Measurements from ENCODE around the gene RSPH10B2.
A peak's percentile ranks its signal among the peaks of the same experiment; 100 is the strongest.
"Not testable (repeated sequence)": the region's sequence is repeated elsewhere in the genome, so short reads cannot be mapped to it uniquely, and the experiment has no call there.

Gene RSPH10B2

GRCh38 chr7:6753964-6754363, at the start of gene RSPH10B2:
Gene RSPH10B2 (plus strand): TSS chr7:6754103. CDS start chr7:6757678, 3,575 bp downstream.
- DNase-seq (ENCODE audit: low spot score) = not testable (repeated sequence)

- DNase-seq (ENCODE audit: low spot score) = peak; percentile 21
Observed at GRCh38 chr7:6705959-6706665, 47.8 kb upstream of the RSPH10B2 start.

- peak; percentile 92 for DNase-seq (ENCODE audit: low spot score)
Observed at GRCh38 chr7:6706666-6707407, 47.1 kb upstream of the RSPH10B2 start, which contains the start of gene ZNF12. Gene ZNF12 (minus strand): TSS chr7:6706947. CDS start chr7:6705173, 1,774 bp downstream.

- DNase-seq (ENCODE audit: low spot score) = no peak
Observed at GRCh38 chr7:6708304-6708703, 45.6 kb upstream of the RSPH10B2 start.

GRCh38 chr7:6709808-6710207, 44.1 kb upstream of the RSPH10B2 start:
- no peak for DNase-seq (ENCODE audit: low spot score)

GRCh38 chr7:6714360-6714759, 39.5 kb upstream of the RSPH10B2 start:
- no peak for DNase-seq (ENCODE audit: low spot score)

GRCh38 chr7:6715898-6716297, 38.0 kb upstream of the RSPH10B2 start:
- DNase-seq (ENCODE audit: low spot score) = not testable (repeated sequence)

- DNase-seq (ENCODE audit: low spot score) = no peak
Observed at GRCh38 chr7:6718124-6718523, 35.8 kb upstream of the RSPH10B2 start.

GRCh38 chr7:6724351-6724750, 29.6 kb upstream of the RSPH10B2 start:
- not testable (repeated sequence) for DNase-seq (ENCODE audit: low spot score)

- DNase-seq (ENCODE audit: low spot score) = no peak
Observed at GRCh38 chr7:6725003-6725402, 28.9 kb upstream of the RSPH10B2 start.

GRCh38 chr7:6726341-6726740, 27.6 kb upstream of the RSPH10B2 start:
- DNase-seq (ENCODE audit: low spot score) = not testable (repeated sequence)

- DNase-seq (ENCODE audit: low spot score) = no peak
Observed at GRCh38 chr7:6727663-6728062, 26.2 kb upstream of the RSPH10B2 start.

GRCh38 chr7:6728893-6729491, 24.9 kb upstream of the RSPH10B2 start:
- not testable (repeated sequence) for DNase-seq (ENCODE audit: low spot score)

GRCh38 chr7:6729492-6730342, 24.2 kb upstream of the RSPH10B2 start:
- peak; percentile 85 for DNase-seq (ENCODE audit: low spot score)

GRCh38 chr7:6730343-6730633, 23.6 kb upstream of the RSPH10B2 start:
- DNase-seq (ENCODE audit: low spot score) = no peak

GRCh38 chr7:6738415-6738814, 15.5 kb upstream of the RSPH10B2 start:
- DNase-seq (ENCODE audit: low spot score) = not testable (repeated sequence)

GRCh38 chr7:6744410-6745100, 9.3 kb upstream of the RSPH10B2 start:
- not testable (repeated sequence) for DNase-seq (ENCODE audit: low spot score)

GRCh38 chr7:6749335-6749734, 4.6 kb upstream of the RSPH10B2 start:
- not testable (repeated sequence) for DNase-seq (ENCODE audit: low spot score)

GRCh38 chr7:6750173-6750572, 3.7 kb upstream of the RSPH10B2 start:
- not testable (repeated sequence) for DNase-seq (ENCODE audit: low spot score)

- DNase-seq (ENCODE audit: low spot score) = not testable (repeated sequence)
Observed at GRCh38 chr7:6761186-6761585, 7.3 kb downstream of the RSPH10B2 start.

- not testable (repeated sequence) for DNase-seq (ENCODE audit: low spot score)
Observed at GRCh38 chr7:6781581-6781980, 27.7 kb downstream of the RSPH10B2 start.

Measured in hematopoietic multipotent progenitor cell treated with erythropoietin and hydrocortisone succinate and interleukin-3 and kit ligand, for 17 days (in vitro differentiated cells).